Neural progenitor cell (in vitro differentiated cells): ENCODE measurements around the gene KLF11. TPM values are rescaled to one million over a fixed set of nuclear protein-coding genes. Genes with fewer than 3 reads are reported as not detected.
A peak's percentile ranks its signal among the peaks of the same experiment; 100 is the strongest.

Experiments
- DNase-seq: peaks from one replicate; pipeline ENCODE4 v3.0.0-alpha.2; 2016; ENCODE audit warnings: low spot score
- H2AFZ ChIP-seq: fragments of 200-600 bp; sonication (generic); replicated peaks from 2 replicates; pipeline ENCODE4 v1.6.1; 2016; ENCODE audit warnings: antibody characterized with exemption
- H3F3A ChIP-seq: fragments of 200-600 bp; sonication (generic); 2 replicates; pipeline ENCODE4 v1.6.1; 2016; ENCODE audit warnings: antibody characterized with exemption, low read depth
- H3K27ac ChIP-seq: fragments of 200-600 bp; sonication (generic); 2 replicates; pipeline ENCODE4 v1.5.1; 2016; ENCODE audit warnings: mild to moderate bottlenecking
- H3K27me3 ChIP-seq: fragments of 200-600 bp; sonication (generic); 2 replicates; pipeline ENCODE4 v1.6.1; 2016; ENCODE audit warnings: mild to moderate bottlenecking, moderate library complexity
- H3K36me3 ChIP-seq: fragments of 200-600 bp; sonication (generic); 2 replicates; pipeline ENCODE4 v1.5.1; 2016
- H3K4me1 ChIP-seq: fragments of 200-600 bp; sonication (generic); 2 replicates; pipeline ENCODE4 v1.6.1; 2016; ENCODE audit warnings: mixed run types
- H3K4me2 ChIP-seq: fragments of 200-600 bp; sonication (generic); 2 replicates; pipeline ENCODE4 v1.6.1; 2016
- H3K4me3 ChIP-seq: fragments of 200-600 bp; sonication (generic); 2 replicates; pipeline ENCODE4 v1.5.1; 2016
- H3K79me2 ChIP-seq: fragments of 200-600 bp; sonication (generic); 2 replicates; pipeline ENCODE4 v1.6.1; 2016; ENCODE audit warnings: low read depth
- H3K9ac ChIP-seq: fragments of 200-600 bp; sonication (generic); 2 replicates; pipeline ENCODE4 v1.6.1; 2016
- H3K9me3 ChIP-seq: fragments of 200-600 bp; sonication (generic); 2 replicates; pipeline ENCODE4 v1.5.1; 2016; ENCODE audit warnings: low read depth
- H4K20me1 ChIP-seq: fragments of 200-600 bp; sonication (generic); 2 replicates; pipeline ENCODE4 v1.6.1; 2016; ENCODE audit warnings: low read depth
- H3K27ac Mint-ChIP-seq: 3 replicates; pipeline ENCODE4 v1.8.0; 2021; ENCODE audit warnings: mixed read lengths
- H3K27me3 Mint-ChIP-seq: 2 replicates; pipeline ENCODE4 v1.8.0; 2022; ENCODE audit warnings: low read depth, mild to moderate bottlenecking, inconsistent platforms, moderate library complexity, mixed read lengths; ENCODE audit not compliant: insufficient read depth
- H3K36me3 Mint-ChIP-seq: 3 replicates; pipeline ENCODE4 v1.8.0; 2021; ENCODE audit warnings: mixed read lengths
- H3K4me1 Mint-ChIP-seq: 3 replicates; pipeline ENCODE4 v1.8.0; 2021; ENCODE audit warnings: mixed read lengths
- H3K4me3 Mint-ChIP-seq: 3 replicates; pipeline ENCODE4 v1.8.0; 2021; ENCODE audit warnings: mild to moderate bottlenecking, moderate library complexity, mixed read lengths
- H3K9me3 Mint-ChIP-seq: 3 replicates; pipeline ENCODE4 v1.8.0; 2020; ENCODE audit warnings: mixed read lengths
- EZH2 ChIP-seq: fragments of 200-600 bp; sonication (generic); IDR thresholded peaks from 2 replicates; pipeline ENCODE4 v1.6.1; 2017; ENCODE audit warnings: antibody characterized with exemption, mild to moderate bottlenecking, moderate library complexity
- EZH2phosphoT487 ChIP-seq: fragments of 200-600 bp; sonication (generic); IDR thresholded peaks from 2 replicates; pipeline ENCODE4 v1.6.1; 2017; ENCODE audit warnings: antibody characterized with exemption
- total RNA-seq: library from RNA; depleted of rRNA; stranded (reverse); fragments of >200 nt; gene quantifications from 2 replicates; pipeline ENCODE4 v1.2.3, GENCODE V29; 2015; ENCODE audit warnings: low replicate concordance
- TF ChIP-seq, protein P1 (sequence below): fragments of 200-600 bp; sonication (generic); IDR thresholded peaks from 2 replicates; pipeline ENCODE4 v1.5.1; 2017; ENCODE audit warnings: antibody characterized with exemption, mild to moderate bottlenecking

KLF11 gene
- total RNA-seq, 1 donor from 2014 or later = 9.7 TPM

DNA sequence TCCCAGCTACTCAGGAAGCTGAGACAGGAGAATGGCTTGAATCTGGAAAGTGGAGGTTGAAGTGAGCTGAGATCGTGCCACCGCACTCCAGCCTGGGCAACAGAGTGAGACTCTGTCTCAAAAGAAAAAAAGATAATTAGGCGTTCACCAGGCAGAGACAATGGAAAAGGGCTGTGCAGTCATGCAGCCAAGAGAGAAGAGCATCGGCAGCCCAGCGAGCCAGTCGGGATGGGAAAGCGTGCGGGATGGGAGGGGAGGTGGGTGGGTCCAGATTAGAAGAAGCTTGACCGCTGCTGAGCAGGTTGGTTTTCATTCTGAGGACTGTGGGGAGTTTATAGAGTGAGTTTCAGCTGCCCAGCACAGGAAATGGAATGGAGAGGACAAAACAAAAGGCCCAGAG lies 51.8 kb downstream of the KLF11 start:
- Histone ChIP-seq H3F3A (no peaks in the 10 kb centered on the region), H3K9me3 (no peaks in the 10 kb centered on the region), H3K79me2 (no peaks in the 10 kb centered on the region), H3K9ac (no peak overlapping the region), H3K4me1 (peaks cover 30% of the 10 kb centered on the region), H3K27ac (no peak overlapping the region), H3K27me3 (no peaks in the 10 kb centered on the region), H2AFZ (no peak overlapping the region), H3K4me2 (no peak overlapping the region), H3K36me3 (no peaks in the 10 kb centered on the region), H4K20me1 (peaks cover 5% of the 10 kb centered on the region), H3K4me3 (no peak overlapping the region)
- TF ChIP-seq, protein P1, sequence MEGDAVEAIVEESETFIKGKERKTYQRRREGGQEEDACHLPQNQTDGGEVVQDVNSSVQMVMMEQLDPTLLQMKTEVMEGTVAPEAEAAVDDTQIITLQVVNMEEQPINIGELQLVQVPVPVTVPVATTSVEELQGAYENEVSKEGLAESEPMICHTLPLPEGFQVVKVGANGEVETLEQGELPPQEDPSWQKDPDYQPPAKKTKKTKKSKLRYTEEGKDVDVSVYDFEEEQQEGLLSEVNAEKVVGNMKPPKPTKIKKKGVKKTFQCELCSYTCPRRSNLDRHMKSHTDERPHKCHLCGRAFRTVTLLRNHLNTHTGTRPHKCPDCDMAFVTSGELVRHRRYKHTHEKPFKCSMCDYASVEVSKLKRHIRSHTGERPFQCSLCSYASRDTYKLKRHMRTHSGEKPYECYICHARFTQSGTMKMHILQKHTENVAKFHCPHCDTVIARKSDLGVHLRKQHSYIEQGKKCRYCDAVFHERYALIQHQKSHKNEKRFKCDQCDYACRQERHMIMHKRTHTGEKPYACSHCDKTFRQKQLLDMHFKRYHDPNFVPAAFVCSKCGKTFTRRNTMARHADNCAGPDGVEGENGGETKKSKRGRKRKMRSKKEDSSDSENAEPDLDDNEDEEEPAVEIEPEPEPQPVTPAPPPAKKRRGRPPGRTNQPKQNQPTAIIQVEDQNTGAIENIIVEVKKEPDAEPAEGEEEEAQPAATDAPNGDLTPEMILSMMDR = no peak
- TF ChIP-seq EZH2phosphoT487 (no peak), EZH2 (no peak)
- H3K36me3 Mint-ChIP-seq = peaks cover 2% of the 10 kb centered on the region
- peak overlapping the region; percentile 59 for H3K27ac Mint-ChIP-seq
- peaks cover 8% of the 10 kb centered on the region for H3K27me3 Mint-ChIP-seq
- H3K4me1 Mint-ChIP-seq = peaks cover 49% of the 10 kb centered on the region
- no peaks in the 10 kb centered on the region for H3K9me3 Mint-ChIP-seq
- H3K4me3 Mint-ChIP-seq = no peak overlapping the region
- peak; percentile 44 for DNase-seq

DNA sequence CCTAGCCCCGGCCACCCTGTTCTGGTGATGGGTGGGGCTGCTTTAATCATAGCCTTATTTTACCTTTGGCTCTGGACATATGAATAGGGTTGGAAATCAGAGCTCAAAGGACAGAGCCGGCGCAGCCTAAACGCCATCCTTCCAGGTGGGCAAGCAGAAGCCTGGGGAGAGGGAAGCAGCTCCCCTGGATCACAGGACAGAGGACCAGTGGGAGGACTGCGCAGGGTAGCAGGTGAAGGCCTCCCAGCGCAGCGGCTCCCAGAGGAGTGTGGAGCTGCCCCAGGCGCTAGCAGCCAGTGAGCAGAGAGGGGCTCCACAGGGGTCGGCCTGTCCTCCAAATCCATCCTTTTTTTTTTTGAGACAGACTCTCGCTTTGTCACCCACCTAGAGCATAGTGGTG lies 53.3 kb downstream of the KLF11 start:
- no peaks in the 10 kb centered on the region for H3K9me3 Mint-ChIP-seq
- TF ChIP-seq EZH2phosphoT487 = no peak
- TF ChIP-seq, protein P1 = no peak
- no peak for TF ChIP-seq EZH2
- Histone ChIP-seq H3F3A (no peaks in the 10 kb centered on the region), H3K4me2 (no peak overlapping the region), H3K79me2 (no peaks in the 10 kb centered on the region), H3K9me3 (no peaks in the 10 kb centered on the region), H3K27ac (no peak overlapping the region), H4K20me1 (peaks cover 5% of the 10 kb centered on the region), H3K27me3 (no peaks in the 10 kb centered on the region), H3K36me3 (no peaks in the 10 kb centered on the region), H3K4me1 (peaks cover 30% of the 10 kb centered on the region), H2AFZ (no peak overlapping the region), H3K9ac (no peak overlapping the region), H3K4me3 (no peak overlapping the region)
- no peak overlapping the region for H3K4me3 Mint-ChIP-seq
- H3K27me3 Mint-ChIP-seq = peaks cover 8% of the 10 kb centered on the region
- peaks cover 55% of the 10 kb centered on the region for H3K4me1 Mint-ChIP-seq
- no peak overlapping the region for H3K27ac Mint-ChIP-seq
- peaks cover 2% of the 10 kb centered on the region for H3K36me3 Mint-ChIP-seq
- DNase-seq = peak; percentile 16

DNA sequence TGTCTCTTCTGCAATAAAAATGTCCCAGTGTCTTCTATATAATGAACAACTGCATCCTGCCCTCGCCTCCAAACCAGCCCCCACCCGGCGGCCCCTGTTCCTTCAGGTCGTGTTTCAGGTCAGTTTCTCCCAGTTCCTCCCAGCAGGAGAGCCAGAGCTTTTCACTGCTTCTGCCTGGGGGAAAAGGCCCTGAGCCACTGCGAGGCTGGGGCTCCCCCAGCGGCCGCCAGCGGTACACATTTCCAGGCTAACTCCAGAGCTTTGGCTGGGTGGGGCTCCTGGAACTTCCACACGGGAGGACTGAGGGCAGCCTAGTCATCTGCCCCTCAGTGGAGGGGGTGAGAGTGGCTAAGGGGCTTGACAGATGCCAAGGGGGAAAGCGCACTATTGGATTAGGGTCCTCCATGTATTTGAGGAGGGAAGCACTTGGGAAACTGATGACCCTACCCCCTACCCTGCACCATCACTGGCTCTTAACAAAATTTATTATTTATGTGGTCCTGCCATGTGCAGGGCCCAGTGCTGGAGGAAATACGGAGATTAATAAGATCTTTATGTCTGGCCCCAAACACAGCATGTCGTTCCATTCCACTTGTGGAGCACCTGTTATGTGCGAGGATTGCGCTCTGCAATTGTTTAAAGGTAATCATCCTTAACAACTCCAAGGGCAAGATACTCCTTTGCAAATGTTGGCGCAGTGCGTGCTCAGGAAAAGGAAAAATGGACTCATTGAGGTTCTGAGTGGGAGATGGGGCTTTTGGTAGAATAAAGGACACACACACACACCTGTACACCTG lies 54.2 kb downstream of the KLF11 start:
- peak; percentile 85 for DNase-seq
- no peak overlapping the region for H3K4me3 ChIP-seq
- no peaks in the 10 kb centered on the region for H3F3A ChIP-seq
- H3K4me2 ChIP-seq = peak overlapping the region; percentile 16
- Mint-ChIP-seq H3K4me1 (peaks cover 60% of the 10 kb centered on the region), H3K9me3 (no peaks in the 10 kb centered on the region), H3K4me3 (peak overlapping the region; percentile 4), H3K27me3 (peaks cover 8% of the 10 kb centered on the region), H3K27ac (peak overlapping the region; percentile 69), H3K36me3 (peaks cover 2% of the 10 kb centered on the region)
- no peak overlapping the region for H3K27ac ChIP-seq
- no peaks in the 10 kb centered on the region for H3K27me3 ChIP-seq
- no peaks in the 10 kb centered on the region for H3K9me3 ChIP-seq
- H3K36me3 ChIP-seq = no peaks in the 10 kb centered on the region
- no peaks in the 10 kb centered on the region for H3K79me2 ChIP-seq
- no peak for TF ChIP-seq EZH2phosphoT487
- TF ChIP-seq, protein P1 = peak; percentile 89
- peaks cover 30% of the 10 kb centered on the region for H3K4me1 ChIP-seq
- no peak overlapping the region for H2AFZ ChIP-seq
- H4K20me1 ChIP-seq = peaks cover 5% of the 10 kb centered on the region
- no peak overlapping the region for H3K9ac ChIP-seq
